NT2/D1 (cell line): ENCODE measurements around the gene TGOLN2.

Source experiments
- SUZ12 ChIP-seq: IDR thresholded peaks from 2 replicates; pipeline ENCODE4 v1.6.1; 2011; ENCODE audit not compliant: insufficient read length, insufficient read depth; ENCODE audit errors: extremely low read depth
- ZNF274 ChIP-seq: IDR thresholded peaks from 2 replicates; pipeline ENCODE4 v1.6.1; 2011; ENCODE audit warnings: mild to moderate bottlenecking, low read depth, low read length

- TF ChIP-seq ZNF274 (no peak), SUZ12 (no peak)
Observed at GRCh38 chr2:85310330-85310729, 17.5 kb downstream of the TGOLN2 start.
